Measurements from ENCODE around the gene SORCS3.

DNA sequence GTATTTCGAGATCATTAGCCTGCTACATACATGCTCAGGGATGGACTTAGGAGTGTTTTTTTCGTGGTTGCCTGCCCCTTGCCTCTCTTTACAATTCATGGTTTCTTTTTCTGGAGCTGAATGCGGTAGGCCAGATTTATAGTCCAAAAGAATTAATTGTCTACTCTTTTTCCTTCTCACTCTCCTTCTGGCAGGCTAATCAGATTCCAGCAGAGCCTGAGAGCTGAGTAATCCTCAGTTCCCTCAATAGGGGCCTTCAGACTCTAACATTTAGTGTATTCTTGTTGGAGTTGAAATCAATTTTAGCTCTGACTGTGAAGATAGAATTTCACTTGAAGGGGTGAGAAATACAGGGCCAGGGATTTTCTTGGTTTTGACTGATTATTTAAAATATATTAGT is 16.4 kb downstream of the SORCS3 start:
- TF ChIP-seq, protein P1, sequence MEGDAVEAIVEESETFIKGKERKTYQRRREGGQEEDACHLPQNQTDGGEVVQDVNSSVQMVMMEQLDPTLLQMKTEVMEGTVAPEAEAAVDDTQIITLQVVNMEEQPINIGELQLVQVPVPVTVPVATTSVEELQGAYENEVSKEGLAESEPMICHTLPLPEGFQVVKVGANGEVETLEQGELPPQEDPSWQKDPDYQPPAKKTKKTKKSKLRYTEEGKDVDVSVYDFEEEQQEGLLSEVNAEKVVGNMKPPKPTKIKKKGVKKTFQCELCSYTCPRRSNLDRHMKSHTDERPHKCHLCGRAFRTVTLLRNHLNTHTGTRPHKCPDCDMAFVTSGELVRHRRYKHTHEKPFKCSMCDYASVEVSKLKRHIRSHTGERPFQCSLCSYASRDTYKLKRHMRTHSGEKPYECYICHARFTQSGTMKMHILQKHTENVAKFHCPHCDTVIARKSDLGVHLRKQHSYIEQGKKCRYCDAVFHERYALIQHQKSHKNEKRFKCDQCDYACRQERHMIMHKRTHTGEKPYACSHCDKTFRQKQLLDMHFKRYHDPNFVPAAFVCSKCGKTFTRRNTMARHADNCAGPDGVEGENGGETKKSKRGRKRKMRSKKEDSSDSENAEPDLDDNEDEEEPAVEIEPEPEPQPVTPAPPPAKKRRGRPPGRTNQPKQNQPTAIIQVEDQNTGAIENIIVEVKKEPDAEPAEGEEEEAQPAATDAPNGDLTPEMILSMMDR (IDR thresholded peaks at IDR 0.05): no peak
- TF ChIP-seq ZFX (IDR thresholded peaks at IDR 0.05; ENCODE audit: borderline replicate concordance): no peak
